ENCODE results near the gene RBFOX2. TPM values are rescaled to one million over a fixed set of nuclear protein-coding genes. Genes with fewer than 3 reads are reported as not detected.

RBFOX2 gene
- total RNA-seq, 1 experiment from 2014 or later = 54.4 TPM

GRCh38 chr22:35952576-35952975 lies 76.0 kb downstream of the RBFOX2 start:
- DNase-seq (ENCODE audit: extremely low read depth, low read depth) = no peak

GRCh38 chr22:35950262-35950661 lies 78.4 kb downstream of the RBFOX2 start:
- no peak for DNase-seq (ENCODE audit: extremely low read depth, low read depth)

GRCh38 chr22:35949243-35949642 lies 79.4 kb downstream of the RBFOX2 start:
- DNase-seq (ENCODE audit: extremely low read depth, low read depth) = no peak

DNA sequence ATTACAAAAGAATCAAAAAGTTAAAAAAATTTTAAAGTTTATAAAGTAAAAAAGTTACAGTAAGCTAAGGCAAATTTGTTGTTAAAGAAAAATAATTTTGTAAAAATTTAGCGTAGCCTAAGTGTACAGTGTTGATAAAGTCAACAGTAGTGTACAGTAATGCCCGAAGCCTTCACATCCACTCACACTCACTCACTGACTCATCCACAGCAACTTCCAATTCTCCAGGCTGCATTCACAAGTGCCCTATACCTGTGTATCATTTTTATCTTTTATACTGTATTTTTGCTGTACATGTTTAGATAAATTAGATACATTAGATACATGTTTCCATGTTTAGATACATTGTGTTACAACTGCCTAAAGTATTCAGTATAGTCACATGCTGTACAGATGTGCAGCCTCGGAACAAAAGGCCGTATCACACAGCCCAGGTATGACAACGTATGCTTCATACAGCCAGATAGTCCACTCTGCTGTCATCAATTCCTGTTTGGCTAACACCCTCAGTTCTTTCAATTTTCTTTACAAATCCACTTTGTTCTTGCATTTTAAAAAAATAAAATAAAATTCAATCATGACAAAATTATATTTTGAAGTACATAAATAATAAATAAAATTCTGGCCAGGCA lies 80.7 kb downstream of the RBFOX2 start:
- DNase-seq (ENCODE audit: extremely low read depth, low read depth) = no peak

GRCh38 chr22:35944458-35944857 lies 84.2 kb downstream of the RBFOX2 start:
- no peak for DNase-seq (ENCODE audit: extremely low read depth, low read depth)

DNA sequence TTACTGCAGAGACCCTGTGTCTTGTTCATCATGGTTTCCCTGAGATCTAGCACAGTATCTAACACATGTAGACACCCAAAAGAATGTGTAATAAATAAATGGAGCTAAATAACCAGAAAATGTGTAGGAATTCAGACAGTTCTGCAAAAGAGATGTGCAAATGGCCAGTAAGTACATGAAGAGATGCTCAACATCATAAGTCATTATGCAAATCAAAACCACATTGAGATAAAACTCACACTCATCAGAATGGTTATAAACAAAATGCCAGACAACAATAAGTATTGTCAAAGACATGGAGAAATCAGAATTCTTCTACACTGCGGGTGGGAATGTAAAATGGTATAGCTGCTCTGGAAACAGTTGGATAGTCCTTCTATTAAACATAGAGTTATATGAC lies 88.5 kb downstream of the RBFOX2 start:
- no peak for DNase-seq (ENCODE audit: extremely low read depth, low read depth)

GRCh38 chr22:35938226-35938625 lies 90.4 kb downstream of the RBFOX2 start:
- DNase-seq (ENCODE audit: extremely low read depth, low read depth) = no peak

DNA sequence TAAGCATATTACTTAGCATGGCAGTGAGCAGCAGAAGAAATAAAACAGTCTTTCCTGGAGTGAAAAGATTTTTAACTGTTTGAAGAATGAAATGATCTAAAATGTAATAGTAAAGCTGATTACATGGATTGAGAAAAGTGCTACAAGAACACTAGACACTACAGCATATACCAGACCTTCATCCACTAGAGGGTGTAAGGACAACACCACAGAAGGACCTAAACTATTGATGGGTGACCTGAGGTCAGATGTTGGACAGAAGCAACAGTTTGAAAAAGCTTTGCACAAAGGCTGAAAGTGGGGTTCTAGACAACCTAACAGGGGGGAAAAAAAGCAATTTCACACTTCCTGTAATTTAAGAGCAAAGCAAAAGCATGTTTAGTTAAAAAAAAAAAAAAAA lies 97.7 kb downstream of the RBFOX2 start:
- peak; percentile 42 for DNase-seq (ENCODE audit: extremely low read depth, low read depth)

- DNase-seq (ENCODE audit: extremely low read depth, low read depth) = no peak
Observed at GRCh38 chr22:35928285-35928798, 100.3 kb downstream of the RBFOX2 start.

GRCh38 chr22:35923026-35923425 lies 105.6 kb downstream of the RBFOX2 start:
- DNase-seq (ENCODE audit: extremely low read depth, low read depth) = no peak

DNA sequence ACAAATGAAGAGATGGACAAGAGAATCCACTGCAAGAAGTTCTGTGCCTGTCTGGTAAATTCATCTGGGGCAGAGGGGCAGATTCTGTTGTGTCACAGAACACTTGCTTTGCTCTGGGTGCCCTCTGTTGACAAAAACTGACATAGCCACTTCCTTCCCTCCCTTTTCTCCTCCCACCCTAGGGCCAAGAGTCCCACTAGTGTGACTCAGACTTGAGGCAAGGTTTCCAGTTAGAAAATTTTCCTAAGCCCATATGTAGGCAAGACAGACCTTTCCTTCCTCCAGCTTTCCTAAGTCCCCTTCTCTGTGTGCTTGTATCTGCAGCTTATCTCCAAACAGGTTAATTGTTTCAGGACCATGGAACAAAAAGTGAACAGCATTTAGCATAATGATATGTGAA lies 106.8 kb downstream of the RBFOX2 start:
- DNase-seq (ENCODE audit: extremely low read depth, low read depth) = peak; percentile 61

DNA sequence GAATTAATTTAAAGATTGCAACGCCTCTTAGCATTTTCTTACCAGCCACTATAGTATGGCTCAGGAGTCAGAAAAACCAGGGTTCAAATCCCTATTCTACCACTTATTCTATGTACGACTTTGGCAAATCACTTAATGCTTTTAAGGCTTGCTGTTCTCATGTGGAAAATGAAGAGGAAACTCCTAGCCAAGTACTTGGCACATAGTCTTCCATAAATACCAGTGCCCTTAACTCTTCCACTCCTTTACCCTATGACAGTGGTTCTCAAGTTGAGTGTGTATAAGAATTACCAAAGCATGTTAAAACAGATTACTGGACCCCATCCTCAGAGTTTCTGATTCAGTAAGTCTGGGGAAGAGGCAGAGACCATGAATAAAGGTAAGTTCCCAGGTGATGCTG lies 107.6 kb downstream of the RBFOX2 start:
- no peak for DNase-seq (ENCODE audit: extremely low read depth, low read depth)

GRCh38 chr22:35919002-35919542 lies 109.6 kb downstream of the RBFOX2 start:
- no peak for DNase-seq (ENCODE audit: extremely low read depth, low read depth)

GRCh38 chr22:35918456-35918855 lies 110.2 kb downstream of the RBFOX2 start:
- DNase-seq (ENCODE audit: extremely low read depth, low read depth) = no peak

DNA sequence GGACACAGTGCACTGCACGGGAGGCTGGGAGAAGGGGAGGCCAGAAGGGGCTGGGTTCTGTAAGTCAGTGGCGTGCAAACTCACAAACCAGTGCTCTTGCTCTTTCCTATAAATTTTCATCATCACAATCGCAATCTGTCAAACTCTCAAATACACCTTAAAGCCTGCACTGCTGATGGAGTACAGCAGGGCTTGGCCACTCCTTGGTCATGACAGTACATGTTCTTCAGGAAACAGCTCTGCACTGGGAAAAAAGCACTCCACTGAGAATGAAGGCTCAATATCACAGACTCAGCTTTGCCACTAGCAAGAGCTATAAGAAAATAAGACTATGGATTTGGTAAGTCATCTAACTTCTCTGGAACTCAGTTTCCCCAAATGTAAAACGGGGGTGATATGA lies 111.0 kb downstream of the RBFOX2 start:
- DNase-seq (ENCODE audit: extremely low read depth, low read depth) = no peak

DNA sequence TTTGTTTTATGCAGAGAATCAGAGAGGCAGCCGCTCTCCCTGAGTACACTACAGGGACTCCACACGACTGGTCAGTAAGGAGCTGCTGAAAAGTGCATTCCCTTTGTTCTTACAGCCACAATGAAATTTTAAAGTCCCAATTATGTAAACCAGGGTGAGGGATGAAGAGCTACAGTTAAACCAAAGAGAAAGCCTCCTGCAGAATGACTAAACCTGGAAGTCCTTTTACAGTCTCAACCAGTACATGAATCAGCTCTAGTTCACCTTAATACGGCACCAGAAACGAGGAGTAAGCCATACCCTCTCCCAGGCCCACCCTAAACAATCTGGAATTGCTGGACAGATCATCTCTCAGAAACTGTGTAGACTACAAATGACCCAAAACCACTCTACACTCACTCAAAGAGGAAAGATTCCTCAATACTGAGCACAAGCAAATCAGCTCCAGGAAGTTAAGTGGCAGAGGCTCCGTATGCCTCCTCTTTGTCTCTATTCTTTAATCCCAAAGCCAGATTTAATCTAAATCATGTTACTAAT lies 113.1 kb downstream of the RBFOX2 start:
- no peak for DNase-seq (ENCODE audit: extremely low read depth, low read depth)

- DNase-seq (ENCODE audit: extremely low read depth, low read depth) = peak; percentile 87
Observed at GRCh38 chr22:35914665-35915476, 113.8 kb downstream of the RBFOX2 start.

DNA sequence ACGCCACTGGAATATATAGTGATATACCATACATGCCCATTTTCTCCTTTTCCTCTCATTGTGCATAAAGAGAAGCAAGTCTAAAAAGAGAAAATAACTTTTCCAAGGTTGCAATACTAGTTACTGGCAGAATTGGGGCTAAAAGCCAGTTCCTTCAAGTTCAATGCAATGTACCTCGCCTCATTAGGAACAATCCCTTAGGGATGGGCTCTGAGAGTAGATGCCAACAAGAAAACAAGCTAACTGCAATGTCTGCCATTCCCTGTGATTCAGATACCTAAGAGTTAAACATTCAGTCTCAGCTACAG lies 114.3 kb downstream of the RBFOX2 start:
- no peak for DNase-seq (ENCODE audit: extremely low read depth, low read depth)

DNA sequence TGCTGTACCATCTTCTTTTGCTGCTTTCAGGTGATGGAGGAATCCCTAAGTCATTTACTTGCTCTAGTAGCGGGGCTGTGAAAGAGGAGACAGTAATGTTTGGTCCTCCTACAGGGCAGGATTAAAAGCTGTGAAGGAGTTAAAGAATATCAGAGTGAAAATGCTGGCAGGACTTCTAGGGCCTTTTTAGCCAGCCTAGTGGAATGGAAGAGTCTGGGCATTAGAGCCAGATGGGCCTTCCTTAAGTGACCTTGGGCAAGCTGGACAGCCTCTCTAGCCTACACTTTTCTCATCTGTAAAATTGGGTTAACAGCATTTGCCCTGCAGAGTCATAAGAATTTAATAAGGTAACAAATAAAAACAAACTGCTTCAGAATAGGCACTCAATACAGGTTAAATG lies 114.7 kb downstream of the RBFOX2 start:
- DNase-seq (ENCODE audit: extremely low read depth, low read depth) = no peak

DNA sequence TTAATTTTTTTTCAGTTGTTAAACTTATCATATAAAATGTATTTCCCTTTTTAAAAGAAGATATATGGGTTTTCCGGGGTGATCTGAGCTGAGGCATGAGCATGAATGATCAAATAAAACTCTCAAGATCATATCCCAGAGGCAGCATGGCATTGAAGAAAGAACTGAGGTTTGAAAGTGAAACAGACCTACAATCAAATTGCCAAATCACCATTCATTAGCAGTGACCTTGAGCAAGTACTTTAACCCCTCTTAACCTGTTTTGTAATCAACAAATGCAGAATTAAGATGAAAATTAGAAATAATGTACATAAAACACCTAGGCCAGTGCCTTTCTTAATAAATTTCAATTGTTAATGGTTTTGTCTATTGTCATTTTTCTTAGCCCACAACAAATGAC lies 116.0 kb downstream of the RBFOX2 start:
- DNase-seq (ENCODE audit: extremely low read depth, low read depth) = no peak

- DNase-seq (ENCODE audit: extremely low read depth, low read depth) = no peak
Observed at GRCh38 chr22:35911877-35912276, 116.7 kb downstream of the RBFOX2 start.

- DNase-seq (ENCODE audit: extremely low read depth, low read depth) = no peak
Observed at GRCh38 chr22:35910926-35911325, 117.7 kb downstream of the RBFOX2 start.
